ENCODE data around the gene ATP6V0A4.

- no peak for TF ChIP-seq CTCF (IDR thresholded peaks at IDR 0.05; ENCODE audit: low read length)
- TF ChIP-seq EZH2 (IDR thresholded peaks at IDR 0.05; ENCODE audit: borderline replicate concordance, low read length): no peak
Observed at GRCh38 chr7:138756591-138757242, 41.3 kb downstream of the ATP6V0A4 start.
